Astrocyte (in vitro differentiated cells and primary cell): ENCODE measurements around the gene SAMD9L. TPM values are rescaled to one million over a fixed set of nuclear protein-coding genes. Genes with fewer than 3 reads are reported as not detected.

Experiments used
- DNase-seq: peaks from one replicate; pipeline ENCODE4 v3.0.0-alpha.2; 2010; ENCODE audit warnings: low read depth
- FAIRE-seq: peaks from 2 replicates; lab custom pipeline; 2011; peaks lifted over from hg19 to GRCh38; lab: Jason Lieb, UNC
- H2AFZ ChIP-seq: 2 replicates; pipeline ENCODE4 v1.6.0; 2012; ENCODE audit warnings: low read depth, low read length, inconsistent platforms
- H3K27ac ChIP-seq: 2 replicates; pipeline ENCODE4 v1.5.1; 2011; ENCODE audit warnings: low read depth, low read length, inconsistent platforms
- H3K27me3 ChIP-seq: 2 replicates; pipeline ENCODE4 v1.6.0; 2011; ENCODE audit warnings: low read length, inconsistent platforms; ENCODE audit not compliant: insufficient read depth
- H3K36me3 ChIP-seq: 2 replicates; pipeline ENCODE4 v1.5.1; 2011; ENCODE audit warnings: low read length, inconsistent platforms; ENCODE audit not compliant: insufficient read depth
- H3K4me1 ChIP-seq: 2 replicates; pipeline ENCODE4 v1.5.1; 2011; ENCODE audit warnings: low read length, inconsistent platforms; ENCODE audit not compliant: insufficient read depth
- H3K4me2 ChIP-seq: 2 replicates; pipeline ENCODE4 v1.6.0; 2012; ENCODE audit warnings: low read length, inconsistent platforms
- H3K4me3 ChIP-seq: 2 replicates; pipeline ENCODE4 v1.5.1; 2011; ENCODE audit warnings: low read depth, mild to moderate bottlenecking, low read length, inconsistent platforms; ENCODE audit not compliant: insufficient read depth
- H3K79me2 ChIP-seq: 2 replicates; pipeline ENCODE4 v1.6.0; 2012; ENCODE audit warnings: mild to moderate bottlenecking, low read length, inconsistent platforms; ENCODE audit not compliant: insufficient read depth
- H3K9ac ChIP-seq: 2 replicates; pipeline ENCODE4 v1.6.0; 2012; ENCODE audit warnings: mild to moderate bottlenecking, low read length, inconsistent platforms
- H3K9me3 ChIP-seq: 2 replicates; pipeline ENCODE4 v1.5.1; 2012; ENCODE audit warnings: low read depth, mild to moderate bottlenecking, low read length, inconsistent platforms; ENCODE audit not compliant: insufficient read depth
- H4K20me1 ChIP-seq: 2 replicates; pipeline ENCODE4 v1.6.0; 2012; ENCODE audit warnings: low read length, inconsistent platforms; ENCODE audit not compliant: insufficient read depth
- H3K27ac Mint-ChIP-seq: one replicate; pipeline ENCODE4 v1.8.0; 2021; ENCODE audit warnings: mild to moderate bottlenecking, mixed read lengths; ENCODE audit not compliant: unreplicated experiment
- H3K27me3 Mint-ChIP-seq: one replicate; pipeline ENCODE4 v1.8.0; 2021; ENCODE audit warnings: low read depth, mixed read lengths; ENCODE audit not compliant: unreplicated experiment
- H3K36me3 Mint-ChIP-seq: one replicate; pipeline ENCODE4 v1.8.0; 2021; ENCODE audit warnings: low read depth, mixed read lengths; ENCODE audit not compliant: unreplicated experiment
- H3K4me1 Mint-ChIP-seq: one replicate; pipeline ENCODE4 v1.8.0; 2021; ENCODE audit warnings: low read depth, mixed read lengths; ENCODE audit not compliant: unreplicated experiment
- H3K4me3 Mint-ChIP-seq: one replicate; pipeline ENCODE4 v1.8.0; 2021; ENCODE audit warnings: mild to moderate bottlenecking, moderate library complexity, mixed read lengths; ENCODE audit not compliant: unreplicated experiment
- H3K9me3 Mint-ChIP-seq: one replicate; pipeline ENCODE4 v1.8.0; 2021; ENCODE audit warnings: mild to moderate bottlenecking, mixed read lengths; ENCODE audit not compliant: unreplicated experiment
- EZH2 ChIP-seq: IDR thresholded peaks from 2 replicates; pipeline ENCODE4 v1.6.1; 2012; ENCODE audit warnings: mild to moderate bottlenecking, low read length, inconsistent platforms; ENCODE audit not compliant: insufficient read depth
- total RNA-seq: library from RNA; stranded (reverse); gene quantifications from 2 replicates; pipeline ENCODE4 v1.2.1, GENCODE V29; 2021
- TF ChIP-seq, protein P1 (sequence below): IDR thresholded peaks from 2 replicates; pipeline ENCODE4 v1.5.1; 2011; ENCODE audit warnings: low read depth, mild to moderate bottlenecking, inconsistent platforms, low read length, moderate library complexity; ENCODE audit not compliant: insufficient read depth

Gene SAMD9L
- total RNA-seq, 1 donor from 2014 or later, result 45.2 TPM

- Histone ChIP-seq H3K9me3 (no peaks in the 10 kb centered on the region), H3K4me1 (peaks cover 15% of the 10 kb centered on the region), H3K27me3 (no peaks in the 10 kb centered on the region), H3K79me2 (no peaks in the 10 kb centered on the region), H4K20me1 (no peaks in the 10 kb centered on the region), H3K4me2 (peak within 1 kb of the TSS; percentile 84), H2AFZ (peak within 1 kb of the TSS; percentile 50), H3K27ac (peak within 1 kb of the TSS; percentile 13), H3K9ac (peak within 1 kb of the TSS; percentile 66), H3K36me3 (no peaks in the 10 kb centered on the region), H3K4me3 (peak within 1 kb of the TSS; percentile 58)
- Mint-ChIP-seq H3K9me3 (peaks cover 19% of the 10 kb centered on the region), H3K4me3 (peak within 1 kb of the TSS; percentile 94), H3K27me3 (peaks cover 4% of the 10 kb centered on the region), H3K36me3 (peaks cover 12% of the 10 kb centered on the region), H3K4me1 (peaks cover 20% of the 10 kb centered on the region), H3K27ac (peak within 1 kb of the TSS; percentile 60)
- DNase-seq (peak; percentile 67), FAIRE-seq (peak; percentile 52)
- TF ChIP-seq, protein P1, sequence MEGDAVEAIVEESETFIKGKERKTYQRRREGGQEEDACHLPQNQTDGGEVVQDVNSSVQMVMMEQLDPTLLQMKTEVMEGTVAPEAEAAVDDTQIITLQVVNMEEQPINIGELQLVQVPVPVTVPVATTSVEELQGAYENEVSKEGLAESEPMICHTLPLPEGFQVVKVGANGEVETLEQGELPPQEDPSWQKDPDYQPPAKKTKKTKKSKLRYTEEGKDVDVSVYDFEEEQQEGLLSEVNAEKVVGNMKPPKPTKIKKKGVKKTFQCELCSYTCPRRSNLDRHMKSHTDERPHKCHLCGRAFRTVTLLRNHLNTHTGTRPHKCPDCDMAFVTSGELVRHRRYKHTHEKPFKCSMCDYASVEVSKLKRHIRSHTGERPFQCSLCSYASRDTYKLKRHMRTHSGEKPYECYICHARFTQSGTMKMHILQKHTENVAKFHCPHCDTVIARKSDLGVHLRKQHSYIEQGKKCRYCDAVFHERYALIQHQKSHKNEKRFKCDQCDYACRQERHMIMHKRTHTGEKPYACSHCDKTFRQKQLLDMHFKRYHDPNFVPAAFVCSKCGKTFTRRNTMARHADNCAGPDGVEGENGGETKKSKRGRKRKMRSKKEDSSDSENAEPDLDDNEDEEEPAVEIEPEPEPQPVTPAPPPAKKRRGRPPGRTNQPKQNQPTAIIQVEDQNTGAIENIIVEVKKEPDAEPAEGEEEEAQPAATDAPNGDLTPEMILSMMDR, result no peak
- TF ChIP-seq EZH2, result no peak
Measured at GRCh38 chr7:93117852-93118530, 30.2 kb downstream of the SAMD9L start, which contains the start of gene SAMD9. TSS of gene SAMD9 (minus strand) at chr7:93117979. CDS start at chr7:93106097, 11,882 bp downstream.

- TF ChIP-seq, protein P1, result no peak
- no peak for TF ChIP-seq EZH2
- Mint-ChIP-seq H3K27ac (peak overlapping the region; percentile 36), H3K9me3 (peaks cover 21% of the 10 kb centered on the region), H3K27me3 (peaks cover 4% of the 10 kb centered on the region), H3K4me3 (peak overlapping the region; percentile 94), H3K4me1 (peaks cover 20% of the 10 kb centered on the region), H3K36me3 (peaks cover 18% of the 10 kb centered on the region)
- Histone ChIP-seq H2AFZ (no peak overlapping the region), H3K4me1 (peaks cover 15% of the 10 kb centered on the region), H3K4me3 (peak overlapping the region; percentile 58), H3K9ac (peak overlapping the region; percentile 66), H3K36me3 (no peaks in the 10 kb centered on the region), H3K27ac (peak overlapping the region; percentile 11), H4K20me1 (no peaks in the 10 kb centered on the region), H3K4me2 (peak overlapping the region; percentile 84), H3K27me3 (no peaks in the 10 kb centered on the region), H3K9me3 (no peaks in the 10 kb centered on the region), H3K79me2 (no peaks in the 10 kb centered on the region)
- no peak for DNase-seq
- no peak for FAIRE-seq
Measured at GRCh38 chr7:93117327-93117726, 30.9 kb downstream of the SAMD9L start.

- H3K4me3 ChIP-seq, result peak overlapping the region; percentile 42
- H3K9me3 Mint-ChIP-seq, result peaks cover 26% of the 10 kb centered on the region
- H3K27me3 Mint-ChIP-seq, result peaks cover 2% of the 10 kb centered on the region
- peaks cover 31% of the 10 kb centered on the region for H3K4me1 Mint-ChIP-seq
- no peaks in the 10 kb centered on the region for H3K9me3 ChIP-seq
- H3K4me1 ChIP-seq, result peaks cover 15% of the 10 kb centered on the region
- H3K36me3 ChIP-seq, result no peaks in the 10 kb centered on the region
- no peaks in the 10 kb centered on the region for H4K20me1 ChIP-seq
- H3K27me3 ChIP-seq, result no peaks in the 10 kb centered on the region
- no peak overlapping the region for H2AFZ ChIP-seq
- peak overlapping the region; percentile 70 for H3K27ac ChIP-seq
- FAIRE-seq (peak; percentile 94), DNase-seq (peak; percentile 74)
- peak overlapping the region; percentile 53 for H3K9ac ChIP-seq
- TF ChIP-seq EZH2, result no peak
- TF ChIP-seq, protein P1, result no peak
- H3K4me3 Mint-ChIP-seq, result peak overlapping the region; percentile 94
- H3K27ac Mint-ChIP-seq, result peak overlapping the region; percentile 76
- peaks cover 33% of the 10 kb centered on the region for H3K36me3 Mint-ChIP-seq
- no peaks in the 10 kb centered on the region for H3K79me2 ChIP-seq
- peak overlapping the region; percentile 78 for H3K4me2 ChIP-seq
Measured at GRCh38 chr7:93115796-93116195, 32.4 kb downstream of the SAMD9L start.
